ENCODE measurements around the gene OR10H4. TPM values are rescaled to one million over a fixed set of nuclear protein-coding genes. Genes with fewer than 3 reads are reported as not detected.

The OR10H4 gene
- total RNA-seq (2016; rRNA removed; fragmentation: Illumina TruSeq; extraction: Trizol) (not detected in 2 replicates), polyA plus RNA-seq (2011; rRNA removed) (not detected in 2 replicates), polyA minus RNA-seq (2011; rRNA and poly(A)+ RNA removed; ENCODE audit: low replicate concordance) (not detected in 2 replicates), Bru-seq, nascent RNA (not detected), BruChase-seq, experiment 1, labeled RNA remaining after a 6-hour chase (not detected), BruChase-seq, experiment 2, labeled RNA remaining after a 2-hour chase (not detected)
- total RNA-seq (2016; cell fraction: cytosol; rRNA removed; fragmentation: Illumina TruSeq; extraction: Trizol; ENCODE audit: low read depth), result not detected in 2 replicates
- total RNA-seq (2016; cell fraction: insoluble cytoplasmic fraction; rRNA removed; fragmentation: Illumina TruSeq; extraction: Trizol), result not detected in 2 replicates
- total RNA-seq (2016; cell fraction: membrane; rRNA removed; fragmentation: Illumina TruSeq; extraction: Trizol), result not detected in 2 replicates
- not detected in 2 replicates for total RNA-seq (2016; cell fraction: nucleus; rRNA removed; fragmentation: Illumina TruSeq; extraction: Trizol)
- not detected in 2 replicates for polyA plus RNA-seq (2011; cell fraction: cytosol; rRNA removed)
- polyA plus RNA-seq (2011; cell fraction: nucleus; rRNA removed), result not detected in 2 replicates
- not detected in 2 replicates for polyA plus RNA-seq (2012)
- polyA plus RNA-seq (2016; cell fraction: cytosol; fragmentation: Illumina TruSeq; extraction: Trizol; ENCODE audit: low read depth), result not detected in 2 replicates
- polyA plus RNA-seq (2016; cell fraction: insoluble cytoplasmic fraction; fragmentation: Illumina TruSeq; extraction: Trizol; ENCODE audit: low read depth), result not detected in 2 replicates
- not detected in 2 replicates for polyA plus RNA-seq (2016; cell fraction: membrane; fragmentation: Illumina TruSeq; extraction: Trizol; ENCODE audit: low read depth)
- not detected in 2 replicates for polyA plus RNA-seq (2016; cell fraction: nucleus; fragmentation: Illumina TruSeq; extraction: Trizol; ENCODE audit: insufficient read depth, low read depth)
- polyA minus RNA-seq (2011; cell fraction: cytosol; rRNA and poly(A)+ RNA removed), result not detected in 2 replicates
- polyA minus RNA-seq (2011; cell fraction: nucleus; rRNA and poly(A)+ RNA removed), result not detected in 2 replicates
- long read RNA-seq, experiment 1, result 0 reads
- long read RNA-seq, experiment 2, result 0 reads

- Histone ChIP-seq H3K4me3 (replicated peaks in 1 of 3; ENCODE audit: insufficient read depth in 1 of 3, low read depth in 2 of 3, low read length in 3 of 3) (no peak within 1 kb of the TSS), H3K36me3 (replicated peaks in 1 of 2; ENCODE audit: control insufficient read depth in 1 of 2, insufficient read depth in 2 of 2, low read length in 2 of 2) (no peaks in the 10 kb centered on the region), H3K27ac (ENCODE audit: extremely low read length, insufficient read depth, low read length) (no peak within 1 kb of the TSS), H3K9me3 (ENCODE audit: low read length) (peaks cover 15% of the 10 kb centered on the region; the same call in 1 of the 2 replicates), H3K4me1 (ENCODE audit: insufficient read depth, low read length) (no peaks in the 10 kb centered on the region), H2AFZ (ENCODE audit: low read length) (no peak within 1 kb of the TSS), H3K27me3 (ENCODE audit: control insufficient read depth in 1 of 2, insufficient read depth in 2 of 2, low read length in 2 of 2) (no peaks in the 10 kb centered on the region), H3K4me2 (ENCODE audit: low read depth, low read length) (no peak within 1 kb of the TSS), H4K20me1 (ENCODE audit: insufficient read depth, low read length) (no peaks in the 10 kb centered on the region), H3K9ac (ENCODE audit: insufficient read depth, low read depth, low read length) (no peak within 1 kb of the TSS), H3K79me2 (ENCODE audit: insufficient read depth, low read length) (no peaks in the 10 kb centered on the region)
- CTCF ChIA-PET (ENCODE audit: low intra/inter-chr PET ratio, low total read pairs), result no interaction called here
- no peak for ATAC-seq
- no peak for FAIRE-seq
- intact Hi-C loops (cut with micrococcal nuclease; ENCODE audit: unreplicated experiment) (no loop called here), in situ Hi-C loops (cut with HindIII; ENCODE audit: extremely low pct_ligation_motif_present, low pct_unique_long_range_greater_than_20kb) (no loop called here)
- POLR2A ChIA-PET, result no interaction called here
- BruUV-seq (replicated peaks), result no TSS peak
- TF ChIP-seq ZNF616 (CRISPR knock-in tag; IDR thresholded peaks at IDR 0.05; ENCODE audit: low read depth), result no peak
- TF ChIP-seq MAFF (IDR thresholded peaks at IDR 0.05; ENCODE audit: low read depth, low read length), result peak; percentile 37; the same call in 1 of the 2 replicates
- TF ChIP-seq RFXAP (CRISPR knock-in tag; IDR thresholded peaks at IDR 0.05; ENCODE audit: borderline replicate concordance), result no peak
- TF ChIP-seq MAFK (conservative IDR thresholded peaks at IDR 0.05 in 1 of 2, IDR thresholded peaks at IDR 0.05 in 1 of 2; ENCODE audit: low read length in 2 of 2), result peak in 1 of 2 experiments; percentile 72; a peak in 2 of 4 replicates
- no peak for TF ChIP-seq LBX2 (CRISPR knock-in tag; IDR thresholded peaks at IDR 0.05; ENCODE audit: borderline replicate concordance)
- no peak for TF ChIP-seq ZSCAN22 (CRISPR knock-in tag; IDR thresholded peaks at IDR 0.05)
- TF ChIP-seq GTF3A (CRISPR knock-in tag; conservative IDR thresholded peaks at IDR 0.05), result no peak
- TF ChIP-seq XRCC5 (optimal IDR thresholded peaks at IDR 0.05; ENCODE audit: low read length), result no peak
- no peak for TF ChIP-seq ZNF775 (CRISPR knock-in tag; IDR thresholded peaks at IDR 0.05; ENCODE audit: borderline replicate concordance)
- no peak for TF ChIP-seq ZBTB21 (CRISPR knock-in tag; IDR thresholded peaks at IDR 0.05)
- TF ChIP-seq PHF5A (CRISPR knock-in tag; IDR thresholded peaks at IDR 0.05; ENCODE audit: low read depth, unreplicated experiment), result no peak
- TF ChIP-seq ZNF142 (CRISPR knock-in tag; IDR thresholded peaks at IDR 0.05), result no peak
- no peak for DNase-seq (ENCODE audit: low spot score)
Measured at GRCh38 chr19:15948223-15949058, at the start of gene OR10H4. OR10H4 (plus strand) TSS chr19:15949008; CDS start chr19:15949008, 0 bp downstream.

Data from HepG2 (cell line).